ENCODE measurements around the gene FNBP1. TPM values are rescaled to one million over a fixed set of nuclear protein-coding genes. Genes with fewer than 3 reads are reported as not detected.

The FNBP1 gene
- total and polyA plus RNA-seq, 2 donors (not counting 1 experiment from before 2014, with no cell fraction given): 42.9 to 318 TPM

DNA sequence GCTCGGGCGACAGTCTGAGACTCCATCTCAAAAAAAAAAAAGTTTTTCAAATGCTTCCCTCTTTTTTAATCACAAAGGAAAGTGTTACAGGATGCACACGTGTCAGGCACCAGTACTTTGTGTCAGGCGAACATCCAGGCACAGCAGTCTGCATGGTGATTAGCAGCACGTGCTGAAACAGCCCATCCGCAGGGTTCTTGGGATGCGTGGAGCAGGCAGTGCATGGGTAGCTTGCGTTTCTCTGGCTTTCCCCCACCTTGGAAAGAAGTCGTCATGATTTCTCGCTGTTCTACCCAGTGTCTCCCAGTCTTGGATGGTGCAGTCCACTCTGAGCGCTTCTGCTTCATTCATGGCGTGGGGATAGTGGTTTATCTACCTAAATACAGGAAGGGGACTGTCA is 46.2 kb upstream of the FNBP1 start:
- peaks cover 5 to 55% of the 10 kb centered on the region in 2 experiments for H3K36me3 ChIP-seq (replicated peaks in 1 of 2; ENCODE audit: control extremely low read depth in 1 of 2, control insufficient read depth in 1 of 2, extremely low read depth in 1 of 2, insufficient read depth in 2 of 2, low read length in 1 of 2)
- no peaks in the 10 kb centered on the region for H3K4me1 ChIP-seq (ENCODE audit: control insufficient read depth in 2 of 2, insufficient read depth in 2 of 2, low read length in 2 of 2)
- WGBS (ENCODE audit: insufficient coverage): 93% methylated on average over 9 of the region's 12 CpGs
- ChIA-PET CTCF (interaction anchor here (1.0 kb wide), 1 partner anchor 92 kb away, joined by 3 read pairs; no protein-coding TSS in a partner anchor), POLR2A (no interaction called here)
- no peaks in the 10 kb centered on the region for H4K20me1 ChIP-seq (ENCODE audit: control insufficient read depth, insufficient read depth, low read length, poor library complexity, severe bottlenecking)
- H3K9me3 ChIP-seq (ENCODE audit: control extremely low read depth in 1 of 3, control insufficient read depth in 2 of 3, insufficient read depth in 1 of 3, low read length in 2 of 3): no peaks in the 10 kb centered on the region
- H3K79me2 ChIP-seq (ENCODE audit: control insufficient read depth, insufficient read depth, low read length): peaks cover 3% of the 10 kb centered on the region
- no peaks in the 10 kb centered on the region for H3K4me1 Mint-ChIP-seq
- H3K4me3 Mint-ChIP-seq: no peak overlapping the region
- no peak overlapping the region for H3K4me2 ChIP-seq (replicated peaks; ENCODE audit: low read depth, low read length, poor library complexity, severe bottlenecking)
- intact Hi-C loops (cut with micrococcal nuclease): no loop called here
- H2AFZ ChIP-seq (ENCODE audit: insufficient read depth, low read depth, low read length, poor library complexity, severe bottlenecking): no peak overlapping the region
- TF ChIP-seq, protein P1, sequence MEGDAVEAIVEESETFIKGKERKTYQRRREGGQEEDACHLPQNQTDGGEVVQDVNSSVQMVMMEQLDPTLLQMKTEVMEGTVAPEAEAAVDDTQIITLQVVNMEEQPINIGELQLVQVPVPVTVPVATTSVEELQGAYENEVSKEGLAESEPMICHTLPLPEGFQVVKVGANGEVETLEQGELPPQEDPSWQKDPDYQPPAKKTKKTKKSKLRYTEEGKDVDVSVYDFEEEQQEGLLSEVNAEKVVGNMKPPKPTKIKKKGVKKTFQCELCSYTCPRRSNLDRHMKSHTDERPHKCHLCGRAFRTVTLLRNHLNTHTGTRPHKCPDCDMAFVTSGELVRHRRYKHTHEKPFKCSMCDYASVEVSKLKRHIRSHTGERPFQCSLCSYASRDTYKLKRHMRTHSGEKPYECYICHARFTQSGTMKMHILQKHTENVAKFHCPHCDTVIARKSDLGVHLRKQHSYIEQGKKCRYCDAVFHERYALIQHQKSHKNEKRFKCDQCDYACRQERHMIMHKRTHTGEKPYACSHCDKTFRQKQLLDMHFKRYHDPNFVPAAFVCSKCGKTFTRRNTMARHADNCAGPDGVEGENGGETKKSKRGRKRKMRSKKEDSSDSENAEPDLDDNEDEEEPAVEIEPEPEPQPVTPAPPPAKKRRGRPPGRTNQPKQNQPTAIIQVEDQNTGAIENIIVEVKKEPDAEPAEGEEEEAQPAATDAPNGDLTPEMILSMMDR (IDR thresholded peaks at IDR 0.05): no peak
- TF ChIP-seq EZH2 (IDR thresholded peaks at IDR 0.05; ENCODE audit: borderline replicate concordance, insufficient read depth, low read depth, low read length, poor library complexity, severe bottlenecking): no peak
- no peak overlapping the region for H3K27ac Mint-ChIP-seq
- ATAC-seq (ENCODE audit: low read depth) (no peak), DNase-seq (no peak)
- H3K27ac ChIP-seq (ENCODE audit: low read length in 2 of 2): no peak overlapping the region
- H3K4me3 ChIP-seq (ENCODE audit: control extremely low read depth in 1 of 5, extremely low read depth in 1 of 5, insufficient read depth in 1 of 5, low read depth in 2 of 5, low read length in 4 of 5): no peak overlapping the region
- no peaks in the 10 kb centered on the region for H3K9me3 Mint-ChIP-seq (ENCODE audit: insufficient read depth)
- H3K9ac ChIP-seq (ENCODE audit: low read length): no peak overlapping the region
- H3K27me3 ChIP-seq (replicated peaks in 1 of 4; ENCODE audit: control extremely low read depth in 1 of 4, control insufficient read depth in 3 of 4, insufficient read depth in 4 of 4, low read length in 3 of 4): no peaks in the 10 kb centered on the region
- no peaks in the 10 kb centered on the region for H3K27me3 Mint-ChIP-seq

DNA sequence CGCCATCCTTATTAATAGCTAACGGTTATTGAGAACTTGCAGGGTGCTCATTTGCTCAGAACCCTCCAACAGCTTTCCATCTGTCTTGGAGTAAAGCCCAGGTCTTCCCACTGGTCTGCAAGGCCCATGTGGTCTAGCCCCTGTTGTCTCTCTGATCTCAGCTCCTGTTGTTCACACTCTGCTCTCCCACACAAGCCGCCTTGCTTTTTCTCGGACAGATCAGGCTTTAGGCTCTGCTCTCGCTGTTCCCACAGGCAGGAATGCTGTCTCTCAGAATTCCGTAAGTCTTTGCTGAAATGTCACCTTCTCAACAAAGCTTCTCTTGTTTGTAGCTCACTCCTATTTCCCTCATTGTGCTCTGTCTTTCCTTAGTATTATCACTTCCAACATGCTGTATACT is 45.1 kb upstream of the FNBP1 start:
- Histone ChIP-seq H3K4me1 (ENCODE audit: control insufficient read depth in 2 of 2, insufficient read depth in 2 of 2, low read length in 2 of 2) (no peaks in the 10 kb centered on the region), H3K9me3 (ENCODE audit: control extremely low read depth in 1 of 3, control insufficient read depth in 2 of 3, insufficient read depth in 1 of 3, low read length in 2 of 3) (no peaks in the 10 kb centered on the region), H3K36me3 (replicated peaks in 1 of 2; ENCODE audit: control extremely low read depth in 1 of 2, control insufficient read depth in 1 of 2, extremely low read depth in 1 of 2, insufficient read depth in 2 of 2, low read length in 1 of 2) (peaks cover 8 to 54% of the 10 kb centered on the region in 2 experiments), H3K9ac (ENCODE audit: low read length) (no peak overlapping the region), H3K4me2 (replicated peaks; ENCODE audit: low read depth, low read length, poor library complexity, severe bottlenecking) (no peak overlapping the region), H3K27ac (ENCODE audit: low read length in 2 of 2) (no peak overlapping the region), H3K79me2 (ENCODE audit: control insufficient read depth, insufficient read depth, low read length) (no peaks in the 10 kb centered on the region), H3K27me3 (replicated peaks in 1 of 4; ENCODE audit: control extremely low read depth in 1 of 4, control insufficient read depth in 3 of 4, insufficient read depth in 4 of 4, low read length in 3 of 4) (no peaks in the 10 kb centered on the region), H2AFZ (ENCODE audit: insufficient read depth, low read depth, low read length, poor library complexity, severe bottlenecking) (no peak overlapping the region), H4K20me1 (ENCODE audit: control insufficient read depth, insufficient read depth, low read length, poor library complexity, severe bottlenecking) (no peaks in the 10 kb centered on the region), H3K4me3 (ENCODE audit: control extremely low read depth in 1 of 5, extremely low read depth in 1 of 5, insufficient read depth in 1 of 5, low read depth in 2 of 5, low read length in 4 of 5) (no peak overlapping the region)
- WGBS (ENCODE audit: insufficient coverage): 97% methylated on average over 6 of the region's 6 CpGs
- ChIA-PET CTCF (interaction anchor here (0.9 to 1.0 kb wide), 2 partner anchors 91 to 202 kb away, joined by 3 read pairs; no protein-coding TSS in a partner anchor), POLR2A (no interaction called here)
- no peaks in the 10 kb centered on the region for H3K27me3 Mint-ChIP-seq
- H3K4me1 Mint-ChIP-seq: no peaks in the 10 kb centered on the region
- intact Hi-C loops (cut with micrococcal nuclease): no loop called here
- no peaks in the 10 kb centered on the region for H3K9me3 Mint-ChIP-seq (ENCODE audit: insufficient read depth)
- ATAC-seq (ENCODE audit: low read depth): no peak
- DNase-seq: no peak
- no peak overlapping the region for H3K27ac Mint-ChIP-seq
- H3K4me3 Mint-ChIP-seq: no peak overlapping the region
- TF ChIP-seq, protein P1 (IDR thresholded peaks at IDR 0.05): no peak
- TF ChIP-seq EZH2 (IDR thresholded peaks at IDR 0.05; ENCODE audit: borderline replicate concordance, insufficient read depth, low read depth, low read length, poor library complexity, severe bottlenecking): no peak

Measured in B cell (primary cell).